Liver (tissue), 9 donors: ENCODE data around the gene PPAN. TPM values are rescaled to one million over a fixed set of nuclear protein-coding genes. Genes with fewer than 3 reads are reported as not detected.

Experiments
- DNase-seq: peaks from one replicate; pipeline ENCODE4 v3.0.0-alpha.2; 2017; ENCODE audit warnings: low spot score
- H3K27ac ChIP-seq, 2 donors: one replicate each; pipeline ENCODE4 v1.7.0; 2013; ENCODE audit warnings: inconsistent platforms in 2 of 2, low read length in 2 of 2, control low read depth in 1 of 2, low read depth in 1 of 2, mild to moderate bottlenecking in 1 of 2
- H3K27me3 ChIP-seq, 4 donors: one replicate each; pipeline versions ENCODE4 v1.6.1 to v1.7.0; 2013; ENCODE audit warnings: low read length in 3 of 4, inconsistent platforms in 1 of 4, mild to moderate bottlenecking in 1 of 4, moderate library complexity in 1 of 4; ENCODE audit not compliant: control insufficient read depth in 4 of 4, insufficient read depth in 4 of 4
- H3K36me3 ChIP-seq, 4 donors: one replicate each; pipeline versions ENCODE4 v1.6.1 to v1.7.0; 2013; ENCODE audit warnings: low read length in 3 of 4, mild to moderate bottlenecking in 3 of 4, low read depth in 1 of 4, moderate library complexity in 1 of 4; ENCODE audit not compliant: control insufficient read depth in 4 of 4, insufficient read depth in 3 of 4
- H3K4me1 ChIP-seq, 4 donors: one replicate each; pipeline versions ENCODE4 v1.6.1 to v1.7.0; 2013; ENCODE audit warnings: low read length in 3 of 4, mild to moderate bottlenecking in 3 of 4, moderate library complexity in 1 of 4; ENCODE audit not compliant: control insufficient read depth in 4 of 4, insufficient read depth in 4 of 4
- H3K4me3 ChIP-seq, 3 donors: one replicate each; pipeline versions ENCODE4 v1.6.1 to v1.7.0; 2013; ENCODE audit warnings: low read length in 3 of 3, control low read depth in 1 of 3, low read depth in 1 of 3, mild to moderate bottlenecking in 1 of 3
- H3K9ac ChIP-seq, 2 donors: one replicate each; pipeline ENCODE4 v1.7.0; 2013; ENCODE audit warnings: low read length in 2 of 2, mild to moderate bottlenecking in 2 of 2, moderate library complexity in 2 of 2, control low read depth in 1 of 2, low read depth in 1 of 2
- H3K9me3 ChIP-seq, 4 donors: one replicate each; pipeline versions ENCODE4 v1.6.1 to v1.7.0; 2013; ENCODE audit warnings: low read length in 3 of 4; ENCODE audit not compliant: control insufficient read depth in 4 of 4
- EGR1 ChIP-seq, 2 donors: IDR thresholded peaks; 2 replicates each; pipeline ENCODE4 v1.6.1; 2016 to 2018; ENCODE audit warnings: antibody characterized with exemption in 2 of 2, low read depth in 2 of 2
- FOXA1 ChIP-seq: IDR thresholded peaks from 2 replicates; pipeline ENCODE4 v1.6.1; 2016; ENCODE audit warnings: antibody characterized with exemption
- FOXA2 ChIP-seq: IDR thresholded peaks from 2 replicates; pipeline ENCODE4 v1.6.1; 2016; ENCODE audit warnings: antibody characterized with exemption
- GABPA ChIP-seq, 2 donors: IDR thresholded peaks in 1 of 2; conservative IDR thresholded peaks in 1 of 2; 2 replicates each; pipeline ENCODE4 v1.6.1; 2016; ENCODE audit warnings: antibody characterized with exemption in 2 of 2, mild to moderate bottlenecking in 1 of 2, moderate library complexity in 1 of 2
- HNF4A ChIP-seq, 2 donors: conservative IDR thresholded peaks; 2 replicates each; pipeline ENCODE4 v1.6.1; 2016; ENCODE audit warnings: antibody characterized with exemption in 2 of 2, mild to moderate bottlenecking in 2 of 2
- HNF4G ChIP-seq: IDR thresholded peaks from 2 replicates; pipeline ENCODE4 v1.6.1; 2016; ENCODE audit warnings: antibody characterized with exemption
- JUND ChIP-seq, 2 donors: IDR thresholded peaks; 2 replicates each; pipeline ENCODE4 v1.6.1; 2016; ENCODE audit warnings: antibody characterized with exemption in 2 of 2
- NR2F2 ChIP-seq: IDR thresholded peaks from 2 replicates; pipeline ENCODE4 v1.6.1; 2016; ENCODE audit warnings: antibody characterized with exemption
- RAD21 ChIP-seq, 2 donors: IDR thresholded peaks; 2 replicates each; pipeline ENCODE4 v1.6.1; 2016; ENCODE audit warnings: antibody characterized with exemption in 2 of 2, mild to moderate bottlenecking in 2 of 2
- RXRA ChIP-seq, 2 donors: IDR thresholded peaks; 2 replicates each; pipeline ENCODE4 v1.6.1; 2017 to 2018; ENCODE audit warnings: antibody characterized with exemption in 2 of 2, mild to moderate bottlenecking in 1 of 2
- SP1 ChIP-seq: IDR thresholded peaks from 2 replicates; pipeline ENCODE4 v1.6.1; 2018; ENCODE audit warnings: antibody characterized with exemption, mild to moderate bottlenecking
- TAF1 ChIP-seq: conservative IDR thresholded peaks from 2 replicates; pipeline ENCODE4 v1.6.1; 2016; ENCODE audit warnings: antibody characterized with exemption, mild to moderate bottlenecking
- YY1 ChIP-seq: IDR thresholded peaks from 2 replicates; pipeline ENCODE4 v1.6.1; 2016; ENCODE audit warnings: antibody characterized with exemption, mild to moderate bottlenecking
- WGBS: extraction: QIAGEN DNeasy Blood & Tissue Kit; methylation state at CpG from one replicate; pipeline ENCODE4 v1.1.7; 2013; 5-methylcytosine and 5-hydroxymethylcytosine counted together
- polyA plus RNA-seq, 2 donors: library from polyadenylated mRNA; stranded (reverse) in 1 of 2; unstranded in 1 of 2; fragments of 200-250 nt in 1 of 2; fragments of >200 nt in 1 of 2; fragmentation: Nextera tagmentation in 1 of 2; extraction: Ambion mirVana in 1 of 2; gene quantifications; one replicate each; pipeline versions ENCODE4 v1.2.1 to v1.2.3, GENCODE V29; 2013 to 2015
- total RNA-seq, 2 donors: library from RNA; depleted of rRNA; stranded (reverse); fragments of >200 nt; gene quantifications; one replicate each; pipeline ENCODE4 v1.2.3, GENCODE V29; 2014
- TF ChIP-seq, protein P1 (sequence below): IDR thresholded peaks from 2 replicates; pipeline ENCODE4 v1.6.1; 2016; ENCODE audit warnings: antibody characterized with exemption
- TF ChIP-seq, protein P2 (sequence below): IDR thresholded peaks from 2 replicates; pipeline ENCODE4 v1.6.1; 2016; ENCODE audit warnings: antibody characterized with exemption
- TF ChIP-seq, protein P3 (sequence below): IDR thresholded peaks from 2 replicates; pipeline ENCODE4 v1.6.1; 2016; ENCODE audit warnings: antibody characterized with exemption, mild to moderate bottlenecking
- TF ChIP-seq, protein P4 (sequence below): IDR thresholded peaks from 2 replicates; pipeline ENCODE4 v1.6.1; 2016; ENCODE audit warnings: antibody characterized with exemption
- TF ChIP-seq, protein P5 (sequence below): fragments of 150-350 bp; IDR thresholded peaks from 2 replicates; pipeline ENCODE4 v1.5.1; 2017; ENCODE audit warnings: improper control_type of control experiment, low read depth, low read length; ENCODE audit not compliant: missing input control
- donor health status: healthy.
- donor health status: healthy.
- donor health status: healthy.
- donor health status: healthy.
- donor health status: healthy.

Gene PPAN
- total and polyA plus RNA-seq, 4 donors: 10.1 to 20.7 (median 14.2) TPM

DNA sequence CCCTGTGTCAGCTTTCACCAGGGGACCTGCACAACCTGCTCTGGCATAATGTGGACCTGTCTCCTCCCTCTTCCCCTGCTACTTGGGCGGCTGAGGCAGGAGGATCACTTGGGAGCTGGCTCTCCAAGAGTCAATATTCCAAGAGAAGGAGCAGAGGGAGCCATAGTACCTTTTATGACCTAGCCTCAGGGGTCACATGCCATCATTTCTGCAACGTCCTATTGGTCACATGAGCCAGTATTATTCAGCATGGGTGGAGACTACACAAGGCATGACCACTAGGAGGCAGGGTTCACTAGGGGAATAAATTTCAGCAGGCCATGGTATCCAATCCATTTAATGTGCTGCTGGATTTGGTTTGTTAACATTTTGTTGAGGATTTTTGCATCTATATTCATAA, 32.0 kb upstream of the PPAN start:
- H3K36me3 ChIP-seq: peaks cover 4 to 12% (median 7%) of the 10 kb centered on the region in 4 donors
- H3K4me1 ChIP-seq: peaks cover 12 to 37% (median 27%) of the 10 kb centered on the region in 4 donors
- no peaks in the 10 kb centered on the region for H3K27me3 ChIP-seq
- H3K27ac ChIP-seq: no peak overlapping the region
- 53% methylated on average over 2 of the region's 2 CpGs for WGBS
- DNase-seq: no peak
- no peak overlapping the region for H3K4me3 ChIP-seq
- H3K9me3 ChIP-seq: peaks cover 1 to 7% (median 6%) of the 10 kb centered on the region in 4 donors
- H3K9ac ChIP-seq: no peak overlapping the region
- TF ChIP-seq EGR1 (IDR thresholded peaks at IDR 0.05; ENCODE audit: low read depth in 2 of 2) (no peak), RAD21 (IDR thresholded peaks at IDR 0.05) (peak; percentile 88 to 92), HNF4A (conservative IDR thresholded peaks at IDR 0.05) (peak in 1 of 2 donors; percentile 4), RXRA (IDR thresholded peaks at IDR 0.05) (peak; percentile 31 to 36), NR2F2 (no peak), JUND (IDR thresholded peaks at IDR 0.05) (no peak), TAF1 (no peak), FOXA1 (no peak), HNF4G (no peak), FOXA2 (no peak), YY1 (no peak), GABPA (IDR thresholded peaks at IDR 0.05 in 1 of 2, conservative IDR thresholded peaks at IDR 0.05 in 1 of 2) (no peak), SP1 (no peak)
- TF ChIP-seq, protein P1, sequence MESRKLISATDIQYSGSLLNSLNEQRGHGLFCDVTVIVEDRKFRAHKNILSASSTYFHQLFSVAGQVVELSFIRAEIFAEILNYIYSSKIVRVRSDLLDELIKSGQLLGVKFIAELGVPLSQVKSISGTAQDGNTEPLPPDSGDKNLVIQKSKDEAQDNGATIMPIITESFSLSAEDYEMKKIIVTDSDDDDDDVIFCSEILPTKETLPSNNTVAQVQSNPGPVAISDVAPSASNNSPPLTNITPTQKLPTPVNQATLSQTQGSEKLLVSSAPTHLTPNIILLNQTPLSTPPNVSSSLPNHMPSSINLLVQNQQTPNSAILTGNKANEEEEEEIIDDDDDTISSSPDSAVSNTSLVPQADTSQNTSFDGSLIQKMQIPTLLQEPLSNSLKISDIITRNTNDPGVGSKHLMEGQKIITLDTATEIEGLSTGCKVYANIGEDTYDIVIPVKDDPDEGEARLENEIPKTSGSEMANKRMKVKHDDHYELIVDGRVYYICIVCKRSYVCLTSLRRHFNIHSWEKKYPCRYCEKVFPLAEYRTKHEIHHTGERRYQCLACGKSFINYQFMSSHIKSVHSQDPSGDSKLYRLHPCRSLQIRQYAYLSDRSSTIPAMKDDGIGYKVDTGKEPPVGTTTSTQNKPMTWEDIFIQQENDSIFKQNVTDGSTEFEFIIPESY: no peak
- TF ChIP-seq, protein P2, sequence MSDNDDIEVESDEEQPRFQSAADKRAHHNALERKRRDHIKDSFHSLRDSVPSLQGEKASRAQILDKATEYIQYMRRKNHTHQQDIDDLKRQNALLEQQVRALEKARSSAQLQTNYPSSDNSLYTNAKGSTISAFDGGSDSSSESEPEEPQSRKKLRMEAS: no peak
- TF ChIP-seq, protein P3, sequence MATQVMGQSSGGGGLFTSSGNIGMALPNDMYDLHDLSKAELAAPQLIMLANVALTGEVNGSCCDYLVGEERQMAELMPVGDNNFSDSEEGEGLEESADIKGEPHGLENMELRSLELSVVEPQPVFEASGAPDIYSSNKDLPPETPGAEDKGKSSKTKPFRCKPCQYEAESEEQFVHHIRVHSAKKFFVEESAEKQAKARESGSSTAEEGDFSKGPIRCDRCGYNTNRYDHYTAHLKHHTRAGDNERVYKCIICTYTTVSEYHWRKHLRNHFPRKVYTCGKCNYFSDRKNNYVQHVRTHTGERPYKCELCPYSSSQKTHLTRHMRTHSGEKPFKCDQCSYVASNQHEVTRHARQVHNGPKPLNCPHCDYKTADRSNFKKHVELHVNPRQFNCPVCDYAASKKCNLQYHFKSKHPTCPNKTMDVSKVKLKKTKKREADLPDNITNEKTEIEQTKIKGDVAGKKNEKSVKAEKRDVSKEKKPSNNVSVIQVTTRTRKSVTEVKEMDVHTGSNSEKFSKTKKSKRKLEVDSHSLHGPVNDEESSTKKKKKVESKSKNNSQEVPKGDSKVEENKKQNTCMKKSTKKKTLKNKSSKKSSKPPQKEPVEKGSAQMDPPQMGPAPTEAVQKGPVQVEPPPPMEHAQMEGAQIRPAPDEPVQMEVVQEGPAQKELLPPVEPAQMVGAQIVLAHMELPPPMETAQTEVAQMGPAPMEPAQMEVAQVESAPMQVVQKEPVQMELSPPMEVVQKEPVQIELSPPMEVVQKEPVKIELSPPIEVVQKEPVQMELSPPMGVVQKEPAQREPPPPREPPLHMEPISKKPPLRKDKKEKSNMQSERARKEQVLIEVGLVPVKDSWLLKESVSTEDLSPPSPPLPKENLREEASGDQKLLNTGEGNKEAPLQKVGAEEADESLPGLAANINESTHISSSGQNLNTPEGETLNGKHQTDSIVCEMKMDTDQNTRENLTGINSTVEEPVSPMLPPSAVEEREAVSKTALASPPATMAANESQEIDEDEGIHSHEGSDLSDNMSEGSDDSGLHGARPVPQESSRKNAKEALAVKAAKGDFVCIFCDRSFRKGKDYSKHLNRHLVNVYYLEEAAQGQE: no peak
- TF ChIP-seq, protein P4, sequence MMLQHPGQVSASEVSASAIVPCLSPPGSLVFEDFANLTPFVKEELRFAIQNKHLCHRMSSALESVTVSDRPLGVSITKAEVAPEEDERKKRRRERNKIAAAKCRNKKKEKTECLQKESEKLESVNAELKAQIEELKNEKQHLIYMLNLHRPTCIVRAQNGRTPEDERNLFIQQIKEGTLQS: no peak
- TF ChIP-seq, protein P5, sequence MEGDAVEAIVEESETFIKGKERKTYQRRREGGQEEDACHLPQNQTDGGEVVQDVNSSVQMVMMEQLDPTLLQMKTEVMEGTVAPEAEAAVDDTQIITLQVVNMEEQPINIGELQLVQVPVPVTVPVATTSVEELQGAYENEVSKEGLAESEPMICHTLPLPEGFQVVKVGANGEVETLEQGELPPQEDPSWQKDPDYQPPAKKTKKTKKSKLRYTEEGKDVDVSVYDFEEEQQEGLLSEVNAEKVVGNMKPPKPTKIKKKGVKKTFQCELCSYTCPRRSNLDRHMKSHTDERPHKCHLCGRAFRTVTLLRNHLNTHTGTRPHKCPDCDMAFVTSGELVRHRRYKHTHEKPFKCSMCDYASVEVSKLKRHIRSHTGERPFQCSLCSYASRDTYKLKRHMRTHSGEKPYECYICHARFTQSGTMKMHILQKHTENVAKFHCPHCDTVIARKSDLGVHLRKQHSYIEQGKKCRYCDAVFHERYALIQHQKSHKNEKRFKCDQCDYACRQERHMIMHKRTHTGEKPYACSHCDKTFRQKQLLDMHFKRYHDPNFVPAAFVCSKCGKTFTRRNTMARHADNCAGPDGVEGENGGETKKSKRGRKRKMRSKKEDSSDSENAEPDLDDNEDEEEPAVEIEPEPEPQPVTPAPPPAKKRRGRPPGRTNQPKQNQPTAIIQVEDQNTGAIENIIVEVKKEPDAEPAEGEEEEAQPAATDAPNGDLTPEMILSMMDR: peak; percentile 73
